SJCRH30 (cell line): ENCODE data around the gene OR6S1. TPM values are rescaled to one million over a fixed set of nuclear protein-coding genes. Genes with fewer than 3 reads are reported as not detected.
"Not testable (repeated sequence)": the region's sequence is repeated elsewhere in the genome, so short reads cannot be mapped to it uniquely, and the experiment has no call there.

ENCODE experiments used
- DNase-seq, 2 experiments: peaks; one replicate each; pipeline ENCODE4 v3.0.0-alpha.2; 2015 to 2020
- H3K27ac ChIP-seq: fragments of 250-450 bp; sonication (Bioruptor Pico); 2 replicates; pipeline ENCODE4 v1.5.1; 2020; ENCODE audit warnings: mild to moderate bottlenecking, moderate library complexity
- H3K27me3 ChIP-seq: fragments of 250-450 bp; sonication (Bioruptor Pico); 2 replicates; pipeline ENCODE4 v1.5.1; 2020; ENCODE audit warnings: mild to moderate bottlenecking, moderate library complexity
- H3K36me3 ChIP-seq: fragments of 250-450 bp; sonication (Bioruptor Pico); 2 replicates; pipeline ENCODE4 v1.5.1; 2020; ENCODE audit warnings: mild to moderate bottlenecking, moderate library complexity
- H3K4me1 ChIP-seq: fragments of 250-450 bp; sonication (Bioruptor Pico); 2 replicates; pipeline ENCODE4 v1.5.1; 2020; ENCODE audit warnings: mild to moderate bottlenecking, moderate library complexity
- H3K4me3 ChIP-seq: fragments of 250-450 bp; sonication (Bioruptor Pico); 2 replicates; pipeline ENCODE4 v1.5.1; 2020; ENCODE audit warnings: mild to moderate bottlenecking, moderate library complexity
- H3K9me3 ChIP-seq: fragments of 250-450 bp; sonication (Bioruptor Pico); replicated peaks from 2 replicates; pipeline ENCODE4 v1.5.1; 2020; ENCODE audit warnings: mild to moderate bottlenecking, moderate library complexity
- total RNA-seq: library from RNA; depleted of rRNA; stranded (reverse); fragments of >200 nt; shearing (Covaris generic); gene quantifications from 2 replicates; pipeline ENCODE4 v1.2.3, GENCODE V29; 2014

Gene OR6S1
- total RNA-seq, 1 experiment from 2014 or later = not detected

- H3K27ac ChIP-seq = no peak overlapping the region
- H3K4me1 ChIP-seq = no peaks in the 10 kb centered on the region
- no peaks in the 10 kb centered on the region for H3K9me3 ChIP-seq
- H3K36me3 ChIP-seq = no peaks in the 10 kb centered on the region
- H3K4me3 ChIP-seq = peak overlapping the region; percentile 28
- no peak for DNase-seq
- peaks cover 11% of the 10 kb centered on the region; the same call in 1 of the 2 replicates for H3K27me3 ChIP-seq
Measured at GRCh38 chr14:20630340-20631022, 11.0 kb downstream of the OR6S1 start.

- no peaks in the 10 kb centered on the region for H3K4me1 ChIP-seq
- no peaks in the 10 kb centered on the region for H3K9me3 ChIP-seq
- no peak overlapping the region for H3K27ac ChIP-seq
- H3K27me3 ChIP-seq = peaks cover 11% of the 10 kb centered on the region; the same call in 1 of the 2 replicates
- H3K36me3 ChIP-seq = no peaks in the 10 kb centered on the region
- no peak overlapping the region for H3K4me3 ChIP-seq
- DNase-seq = no peak
Measured at GRCh38 chr14:20628063-20628854, 13.2 kb downstream of the OR6S1 start.

- no peaks in the 10 kb centered on the region for H3K9me3 ChIP-seq
- H3K4me3 ChIP-seq = no peak overlapping the region
- H3K27me3 ChIP-seq = peaks cover 11% of the 10 kb centered on the region; the same call in 1 of the 2 replicates
- DNase-seq = no peak
- no peak overlapping the region for H3K27ac ChIP-seq
- no peaks in the 10 kb centered on the region for H3K36me3 ChIP-seq
- no peaks in the 10 kb centered on the region for H3K4me1 ChIP-seq
Measured at GRCh38 chr14:20627346-20628027, 14.0 kb downstream of the OR6S1 start.

GRCh38 chr14:20626274-20626673, 15.2 kb downstream of the OR6S1 start:
- Histone ChIP-seq H3K27me3 (peaks cover 7% of the 10 kb centered on the region; the same call in 1 of the 2 replicates), H3K36me3 (no peaks in the 10 kb centered on the region), H3K27ac (no peak overlapping the region), H3K4me3 (no peak overlapping the region), H3K9me3 (no peaks in the 10 kb centered on the region), H3K4me1 (no peaks in the 10 kb centered on the region)
- DNase-seq = no peak

GRCh38 chr14:20624495-20625070, 16.9 kb downstream of the OR6S1 start:
- Histone ChIP-seq H3K4me3 (no peak overlapping the region), H3K27me3 (0 out of 2 replicates have a peak, but pooled peaks cover 2% of the 10 kb centered on the region), H3K4me1 (no peaks in the 10 kb centered on the region), H3K36me3 (no peaks in the 10 kb centered on the region), H3K27ac (no peak overlapping the region), H3K9me3 (no peaks in the 10 kb centered on the region)
- DNase-seq = no peak

GRCh38 chr14:20623798-20624197, 17.7 kb downstream of the OR6S1 start:
- Histone ChIP-seq H3K27ac (no peak overlapping the region), H3K27me3 (0 out of 2 replicates have a peak, but pooled peaks cover 2% of the 10 kb centered on the region), H3K4me1 (no peaks in the 10 kb centered on the region), H3K36me3 (no peaks in the 10 kb centered on the region), H3K9me3 (no peaks in the 10 kb centered on the region), H3K4me3 (no peak overlapping the region)
- no peak for DNase-seq

GRCh38 chr14:20622816-20623291, 18.6 kb downstream of the OR6S1 start:
- Histone ChIP-seq H3K27ac (no peak overlapping the region), H3K36me3 (no peaks in the 10 kb centered on the region), H3K4me3 (no peak overlapping the region), H3K27me3 (no peaks in the 10 kb centered on the region), H3K9me3 (no peaks in the 10 kb centered on the region), H3K4me1 (no peaks in the 10 kb centered on the region)
- no peak for DNase-seq

- DNase-seq = no peak
- H3K4me1 ChIP-seq = no peaks in the 10 kb centered on the region
Measured at GRCh38 chr14:20620798-20621478, 20.6 kb downstream of the OR6S1 start.

GRCh38 chr14:20619688-20620087, 21.8 kb downstream of the OR6S1 start:
- not testable (repeated sequence) for H3K9me3 ChIP-seq, H3K4me1 ChIP-seq, H3K4me3 ChIP-seq, H3K27ac ChIP-seq, H3K27me3 ChIP-seq, DNase-seq, H3K36me3 ChIP-seq

More at GRCh38 chr14:20620798-20621478, 20.6 kb downstream of the OR6S1 start:
- Histone ChIP-seq H3K36me3 (no peaks in the 10 kb centered on the region), H3K27ac (no peak overlapping the region), H3K4me3 (no peak overlapping the region), H3K27me3 (no peaks in the 10 kb centered on the region), H3K9me3 (no peaks in the 10 kb centered on the region)

GRCh38 chr14:20618271-20618749, 23.2 kb downstream of the OR6S1 start:
- H3K27ac ChIP-seq = no peak overlapping the region
- no peaks in the 10 kb centered on the region for H3K4me1 ChIP-seq
- no peak overlapping the region for H3K4me3 ChIP-seq
- no peaks in the 10 kb centered on the region for H3K27me3 ChIP-seq
- H3K36me3 ChIP-seq = no peaks in the 10 kb centered on the region
- H3K9me3 ChIP-seq = no peaks in the 10 kb centered on the region
- DNase-seq = no peak

GRCh38 chr14:20617138-20618003, 24.1 kb downstream of the OR6S1 start:
- Histone ChIP-seq H3K4me3 (no peak overlapping the region), H3K9me3 (no peaks in the 10 kb centered on the region), H3K27ac (no peak overlapping the region), H3K36me3 (no peaks in the 10 kb centered on the region), H3K4me1 (no peaks in the 10 kb centered on the region), H3K27me3 (no peaks in the 10 kb centered on the region)
- DNase-seq = no peak

- Histone ChIP-seq H3K27ac (no peak overlapping the region), H3K36me3 (no peaks in the 10 kb centered on the region)
Measured at GRCh38 chr14:20615996-20616395, 25.5 kb downstream of the OR6S1 start.

More at GRCh38 chr14:20615996-20616395, 25.5 kb downstream of the OR6S1 start:
- no peaks in the 10 kb centered on the region for H3K9me3 ChIP-seq
- DNase-seq = no peak
- no peaks in the 10 kb centered on the region for H3K4me1 ChIP-seq
- H3K4me3 ChIP-seq = no peak overlapping the region
- H3K27me3 ChIP-seq = no peaks in the 10 kb centered on the region
